Measurements from ENCODE around the gene MAML1.

MAML1 gene

DNA sequence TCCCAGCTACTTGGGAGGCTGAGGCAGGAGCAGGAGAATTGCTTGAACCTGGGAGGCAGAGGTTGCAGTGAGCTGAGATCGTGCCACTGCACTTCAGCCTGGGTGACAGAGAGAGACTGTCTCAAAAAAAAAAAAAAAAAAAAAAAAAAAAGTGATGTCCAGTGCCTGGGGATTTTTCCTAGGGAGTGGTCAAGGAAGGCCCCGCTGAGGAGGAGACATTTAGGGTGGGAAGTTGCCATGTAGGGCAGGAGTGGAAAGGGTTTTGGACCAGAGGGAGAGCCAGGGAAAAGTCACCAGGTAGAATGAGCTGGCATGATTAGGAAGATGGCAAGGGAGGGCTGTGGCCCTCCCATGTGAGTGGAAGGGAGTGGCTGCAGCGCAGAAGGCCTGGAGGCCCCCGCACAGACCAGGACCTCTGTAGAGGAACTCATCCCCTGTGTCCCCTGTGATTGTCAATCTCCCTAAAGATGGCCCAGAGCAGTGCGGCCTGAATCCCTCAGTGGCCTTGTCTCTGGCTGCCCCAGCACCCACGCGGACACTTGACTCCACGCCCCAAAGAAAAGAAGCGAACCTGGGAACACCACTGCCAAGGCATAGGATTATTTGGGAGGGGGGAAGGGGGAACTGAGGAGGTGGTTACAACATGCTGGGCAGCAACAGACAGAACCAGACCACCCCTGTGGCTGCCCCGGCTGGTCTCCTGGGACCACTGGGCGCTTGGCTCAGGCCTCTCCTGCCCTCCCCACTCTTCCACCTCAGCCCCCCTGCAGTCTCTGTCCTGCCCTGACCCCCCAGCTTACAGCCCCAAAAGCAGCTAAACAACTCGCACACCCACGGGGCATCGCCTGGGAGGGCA, 85.5 kb downstream of the MAML1 start:
- no peak for DNase-seq
- Mint-ChIP-seq H3K9me3 (no peaks in the 10 kb centered on the region), H3K27me3 (peaks cover 18% of the 10 kb centered on the region), H3K36me3 (peaks cover 14% of the 10 kb centered on the region), H3K4me3 (peak overlapping the region; percentile 70), H3K4me1 (peaks cover 47% of the 10 kb centered on the region), H3K27ac (peak overlapping the region; percentile 85)
- CTCF ChIA-PET, result interaction anchor here (0.5 kb wide), 1 partner anchor 59 kb away, joined by 3 read pairs; no protein-coding TSS in a partner anchor

- peaks cover 18% of the 10 kb centered on the region for H3K27me3 Mint-ChIP-seq
- H3K4me1 Mint-ChIP-seq, result peaks cover 50% of the 10 kb centered on the region
- peaks cover 16% of the 10 kb centered on the region for H3K36me3 Mint-ChIP-seq
- CTCF ChIA-PET, result no interaction called here
- H3K9me3 Mint-ChIP-seq, result no peaks in the 10 kb centered on the region
- peak overlapping the region; percentile 70 for H3K4me3 Mint-ChIP-seq
- peak overlapping the region; percentile 85 for H3K27ac Mint-ChIP-seq
- peak; percentile 91 for DNase-seq
These were observed 86.2 kb downstream of the MAML1 start for GRCh38 chr5:179818746-179819295.

DNA sequence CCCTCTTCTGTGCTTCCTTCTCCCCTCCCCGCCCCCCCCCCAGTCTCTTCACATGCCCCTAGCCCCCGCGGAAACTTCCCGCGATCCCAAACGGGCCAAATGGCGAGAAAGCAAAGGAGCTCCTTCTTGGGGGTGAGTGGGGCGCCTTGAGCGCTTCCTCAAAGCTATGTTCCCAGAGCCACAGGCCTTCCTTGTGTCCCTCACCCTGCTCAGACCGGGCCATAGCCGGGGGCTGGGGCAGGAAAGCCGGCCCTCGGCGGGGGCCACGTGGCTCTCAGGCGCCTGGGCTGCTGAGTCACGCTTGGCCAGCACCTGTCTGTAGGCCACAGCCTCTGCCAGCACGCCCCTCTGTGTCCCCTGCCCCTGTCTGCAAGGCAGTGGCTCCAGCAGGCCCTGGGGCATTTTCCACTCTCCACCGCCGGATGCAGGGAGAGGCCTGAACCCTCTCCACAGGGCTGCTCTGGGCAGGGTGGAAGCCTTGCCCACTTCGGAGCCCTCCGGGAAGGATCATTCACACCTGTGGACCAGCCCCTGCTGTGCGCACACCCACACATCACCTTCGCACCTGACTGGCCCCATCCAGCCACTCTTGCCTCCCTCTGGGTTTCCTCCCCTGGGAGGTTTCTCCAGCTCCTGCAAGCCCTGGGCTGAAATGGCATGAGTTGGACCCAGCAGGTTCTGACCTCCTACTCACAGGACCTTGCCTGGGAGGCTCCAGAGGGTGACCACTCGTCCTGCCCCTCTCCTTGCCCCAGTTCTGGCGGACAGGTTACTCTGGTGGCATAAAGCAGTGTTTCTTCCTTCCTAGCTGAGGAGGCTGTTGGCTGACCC, 86.9 kb downstream of the MAML1 start:
- CTCF ChIA-PET, result interaction anchor here (1.1 to 2.1 kb wide), 2 partner anchors 17 to 24 kb away, joined by 3 to 12 read pairs; no protein-coding TSS in a partner anchor
- H3K27me3 Mint-ChIP-seq, result peaks cover 18% of the 10 kb centered on the region
- peak overlapping the region; percentile 91 for H3K4me3 Mint-ChIP-seq
- H3K36me3 Mint-ChIP-seq, result peaks cover 17% of the 10 kb centered on the region
- H3K4me1 Mint-ChIP-seq, result peaks cover 52% of the 10 kb centered on the region
- peak; percentile 44 for DNase-seq
- peak overlapping the region; percentile 84 for H3K27ac Mint-ChIP-seq
- no peaks in the 10 kb centered on the region for H3K9me3 Mint-ChIP-seq

DNA sequence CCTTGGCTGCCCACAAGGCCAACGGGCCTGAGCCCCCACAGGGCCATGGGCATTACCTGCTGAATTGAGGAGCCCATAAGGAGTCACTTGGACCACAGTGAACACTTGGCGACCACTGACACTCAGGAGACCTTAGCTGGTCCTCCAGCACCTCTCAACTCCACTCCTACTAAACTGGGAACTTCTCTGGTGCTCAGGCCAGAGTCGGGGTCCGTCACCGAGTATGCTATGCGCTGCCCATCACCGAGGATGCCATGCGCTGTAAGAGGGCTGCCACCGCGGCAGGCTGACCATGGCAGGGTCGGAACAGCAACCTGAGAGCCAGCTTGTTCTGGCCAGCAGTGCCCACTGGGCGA, 87.5 kb downstream of the MAML1 start:
- Mint-ChIP-seq H3K4me1 (peaks cover 54% of the 10 kb centered on the region), H3K9me3 (no peaks in the 10 kb centered on the region), H3K27me3 (peaks cover 18% of the 10 kb centered on the region), H3K4me3 (peak overlapping the region; percentile 91), H3K27ac (peak overlapping the region; percentile 84), H3K36me3 (peaks cover 21% of the 10 kb centered on the region)
- CTCF ChIA-PET, result interaction anchor here (1.1 to 2.1 kb wide), 2 partner anchors 17 to 24 kb away, joined by 3 to 12 read pairs; no protein-coding TSS in a partner anchor
- no peak for DNase-seq

DNA sequence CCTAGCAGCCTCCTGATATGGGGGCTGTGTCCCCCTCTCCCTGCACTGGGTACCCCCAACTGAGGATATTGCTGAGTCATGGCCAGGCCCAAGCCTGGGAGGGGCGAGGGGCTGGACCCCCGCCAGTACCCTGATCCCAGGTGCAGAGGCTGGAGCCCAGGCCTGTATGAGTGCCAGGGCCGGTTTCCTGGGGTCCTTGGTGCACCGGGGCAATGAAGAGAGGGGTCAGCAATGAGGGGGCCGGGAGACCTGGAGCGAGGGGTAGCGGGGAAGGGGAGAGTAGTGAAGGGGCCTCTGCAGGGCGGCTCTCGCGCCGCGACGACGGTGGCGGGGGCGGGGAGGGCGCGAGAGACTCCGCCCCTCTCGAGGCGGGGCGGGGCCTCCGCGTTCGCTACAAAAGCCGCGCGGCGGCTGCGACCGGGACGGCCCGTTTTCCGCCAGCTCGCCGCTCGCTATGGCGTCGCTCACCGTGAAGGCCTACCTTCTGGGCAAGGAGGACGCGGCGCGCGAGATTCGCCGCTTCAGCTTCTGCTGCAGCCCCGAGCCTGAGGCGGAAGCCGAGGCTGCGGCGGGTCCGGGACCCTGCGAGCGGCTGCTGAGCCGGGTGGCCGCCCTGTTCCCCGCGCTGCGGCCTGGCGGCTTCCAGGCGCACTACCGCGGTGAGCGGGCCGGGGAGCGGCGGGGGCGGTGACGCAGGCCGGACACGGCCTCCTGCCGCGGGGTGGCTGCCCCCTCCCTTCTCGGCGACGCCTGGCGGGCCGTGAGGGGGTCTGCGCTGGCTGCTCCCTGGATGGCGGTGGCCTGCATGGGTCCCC, 88.1 kb downstream of the MAML1 start, which contains the start of gene SQSTM1:
SQSTM1 (plus strand) TSS at position 423 of the 815 bp plus-strand sequence; CDS start at position 455, 32 bp downstream.
- Mint-ChIP-seq H3K4me1 (peaks cover 53% of the 10 kb centered on the region), H3K9me3 (no peaks in the 10 kb centered on the region), H3K36me3 (peaks cover 21% of the 10 kb centered on the region), H3K27ac (peak within 1 kb of the TSS; percentile 98), H3K4me3 (peak within 1 kb of the TSS; percentile 91), H3K27me3 (peaks cover 17% of the 10 kb centered on the region)
- DNase-seq, result peak; percentile 83
- CTCF ChIA-PET, result interaction anchor here (2.1 kb wide), 1 partner anchor 18 kb away, joined by 12 read pairs; no protein-coding TSS in a partner anchor

DNA sequence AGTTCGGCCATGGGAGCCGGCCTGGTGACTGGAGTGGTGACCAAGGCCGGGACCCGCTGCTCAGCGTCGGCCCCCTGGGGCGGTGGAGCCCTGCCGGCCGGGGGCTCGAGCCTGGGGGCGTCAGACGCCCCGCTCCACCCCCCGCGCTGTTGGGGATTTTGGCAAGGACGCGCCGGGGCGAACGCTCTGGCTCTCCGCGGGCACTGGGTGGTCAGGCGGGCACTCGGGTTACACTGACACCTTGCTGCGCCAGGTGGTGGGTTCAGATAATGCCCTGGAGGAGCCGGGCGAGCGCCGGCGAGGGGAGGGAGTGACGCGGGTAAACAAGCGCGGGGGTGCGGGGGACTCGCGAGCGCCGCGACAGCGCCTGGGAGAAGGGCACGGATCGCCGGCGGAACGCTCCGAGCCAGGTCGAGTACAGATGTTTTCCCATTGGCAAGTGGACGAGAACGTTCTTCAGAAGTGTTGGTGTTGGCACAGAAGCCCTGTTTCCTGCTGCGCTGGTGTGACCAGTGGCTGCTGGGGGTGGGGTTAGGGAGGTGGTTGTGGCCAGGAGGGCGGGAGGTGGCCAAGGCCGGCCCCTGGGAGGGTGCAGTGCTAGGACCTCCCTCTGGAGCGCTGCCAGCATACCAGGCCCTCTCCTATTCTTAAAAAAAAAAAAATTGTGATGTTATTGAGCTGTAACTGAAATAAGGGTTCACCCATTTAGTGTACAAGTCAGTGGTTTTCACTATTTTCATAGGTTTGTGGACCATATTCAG, 88.9 kb downstream of the MAML1 start:
- DNase-seq, result peak; percentile 92
- Mint-ChIP-seq H3K27me3 (peaks cover 14% of the 10 kb centered on the region), H3K9me3 (no peaks in the 10 kb centered on the region), H3K27ac (peak overlapping the region; percentile 98), H3K4me3 (peak overlapping the region; percentile 91), H3K4me1 (peaks cover 50% of the 10 kb centered on the region), H3K36me3 (peaks cover 23% of the 10 kb centered on the region)
- CTCF ChIA-PET, result interaction anchor here (0.6 to 2.1 kb wide), 2 partner anchors 19 to 84 kb away, joined by 3 to 12 read pairs; no protein-coding TSS in a partner anchor

- CTCF ChIA-PET, result interaction anchor here (0.6 kb wide), 1 partner anchor 84 kb away, joined by 3 read pairs; no protein-coding TSS in a partner anchor
- H3K27ac Mint-ChIP-seq, result peak overlapping the region; percentile 98
- peak overlapping the region; percentile 91 for H3K4me3 Mint-ChIP-seq
- H3K36me3 Mint-ChIP-seq, result peaks cover 28% of the 10 kb centered on the region
- no peaks in the 10 kb centered on the region for H3K9me3 Mint-ChIP-seq
- H3K4me1 Mint-ChIP-seq, result peaks cover 52% of the 10 kb centered on the region
- no peak for DNase-seq
- H3K27me3 Mint-ChIP-seq, result peaks cover 14% of the 10 kb centered on the region
These were observed 89.4 kb downstream of the MAML1 start for GRCh38 chr5:179822059-179822432.

GRCh38 chr5:179822444-179822990, 89.9 kb downstream of the MAML1 start:
- peaks cover 32% of the 10 kb centered on the region for H3K36me3 Mint-ChIP-seq
- H3K4me1 Mint-ChIP-seq, result peaks cover 48% of the 10 kb centered on the region
- H3K27ac Mint-ChIP-seq, result peak overlapping the region; percentile 98
- peak overlapping the region; percentile 91 for H3K4me3 Mint-ChIP-seq
- H3K9me3 Mint-ChIP-seq, result no peaks in the 10 kb centered on the region
- no peak for DNase-seq
- CTCF ChIA-PET, result interaction anchor here (0.6 kb wide), 1 partner anchor 83 kb away, joined by 3 read pairs; no protein-coding TSS in a partner anchor
- H3K27me3 Mint-ChIP-seq, result peaks cover 10% of the 10 kb centered on the region

DNA sequence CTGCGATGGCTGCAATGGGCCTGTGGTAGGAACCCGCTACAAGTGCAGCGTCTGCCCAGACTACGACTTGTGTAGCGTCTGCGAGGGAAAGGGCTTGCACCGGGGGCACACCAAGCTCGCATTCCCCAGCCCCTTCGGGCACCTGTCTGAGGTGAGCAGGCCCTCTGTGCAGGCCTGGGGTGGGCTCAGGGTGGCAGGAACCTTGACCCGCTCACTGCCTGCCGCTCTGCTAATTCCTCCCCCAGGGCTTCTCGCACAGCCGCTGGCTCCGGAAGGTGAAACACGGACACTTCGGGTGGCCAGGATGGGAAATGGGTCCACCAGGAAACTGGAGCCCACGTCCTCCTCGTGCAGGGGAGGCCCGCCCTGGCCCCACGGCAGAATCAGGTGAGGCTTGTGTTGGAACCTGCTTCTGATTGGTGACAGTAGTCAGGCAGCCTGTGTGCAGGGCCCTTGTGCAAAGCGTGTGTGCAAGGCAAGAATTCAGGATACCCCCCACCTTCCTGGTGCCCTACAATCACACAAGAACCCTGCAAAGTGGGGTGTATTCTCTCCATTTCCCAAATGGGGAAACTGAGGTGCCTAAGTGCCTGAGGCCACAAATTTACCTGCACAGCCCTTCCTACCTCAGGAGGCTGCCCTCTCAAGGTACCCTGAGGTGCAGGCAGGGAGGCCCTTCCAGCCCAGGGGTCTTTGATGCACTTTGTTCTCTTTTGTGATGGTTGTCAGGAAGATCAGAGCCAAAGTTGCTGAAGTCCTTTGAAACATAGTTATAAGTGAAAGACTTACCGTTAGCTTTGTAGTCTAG, 91.5 kb downstream of the MAML1 start:
- Mint-ChIP-seq H3K4me3 (no peak overlapping the region), H3K27me3 (no peaks in the 10 kb centered on the region), H3K27ac (no peak overlapping the region), H3K36me3 (peaks cover 44% of the 10 kb centered on the region), H3K9me3 (no peaks in the 10 kb centered on the region), H3K4me1 (peaks cover 36% of the 10 kb centered on the region)
- CTCF ChIA-PET, result interaction anchor here (1.3 kb wide), 1 partner anchor 22 kb away, joined by 5 read pairs; no protein-coding TSS in a partner anchor
- no peak for DNase-seq

- CTCF ChIA-PET, result interaction anchor here (1.3 kb wide), 1 partner anchor 23 kb away, joined by 5 read pairs; no protein-coding TSS in a partner anchor
- H3K4me3 Mint-ChIP-seq, result no peak overlapping the region
- H3K4me1 Mint-ChIP-seq, result peaks cover 33% of the 10 kb centered on the region
- H3K27ac Mint-ChIP-seq, result no peak overlapping the region
- peaks cover 50% of the 10 kb centered on the region for H3K36me3 Mint-ChIP-seq
- H3K27me3 Mint-ChIP-seq, result no peaks in the 10 kb centered on the region
- H3K9me3 Mint-ChIP-seq, result no peaks in the 10 kb centered on the region
- no peak for DNase-seq
These were observed 92.1 kb downstream of the MAML1 start for GRCh38 chr5:179824745-179825112.

DNA sequence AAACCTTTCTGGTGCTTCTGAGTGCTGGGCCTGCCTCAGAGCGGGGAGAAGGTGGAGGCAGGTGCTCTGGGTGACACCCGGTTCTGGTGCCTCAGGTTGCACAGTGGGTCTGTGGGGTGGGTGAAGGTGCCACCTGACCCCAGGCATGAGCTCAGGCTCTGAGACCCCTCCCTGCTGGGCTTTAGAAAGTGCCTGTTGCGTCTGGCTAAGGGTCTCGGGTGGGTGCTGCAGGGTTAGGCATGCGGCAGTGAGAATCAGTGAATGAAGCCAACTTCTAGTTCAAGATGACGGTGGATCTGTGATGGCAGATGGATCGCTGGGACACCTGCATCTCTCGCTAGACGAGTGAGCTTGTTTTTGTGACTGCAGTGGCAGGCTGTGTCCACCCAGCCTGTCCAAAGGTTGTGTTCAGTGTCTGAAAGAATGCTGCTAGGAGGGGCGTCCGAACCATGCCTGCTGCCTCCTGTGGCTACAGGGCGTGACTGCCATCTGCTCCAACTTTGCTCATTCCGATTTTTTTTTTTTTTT, 93.1 kb downstream of the MAML1 start:
- Mint-ChIP-seq H3K27ac (no peak overlapping the region), H3K4me1 (peaks cover 24% of the 10 kb centered on the region)
- CTCF ChIA-PET, result interaction anchor here (1.3 kb wide), 1 partner anchor 24 kb away, joined by 5 read pairs; no protein-coding TSS in a partner anchor

More for the DNA sequence above, 93.1 kb downstream of the MAML1 start:
- Mint-ChIP-seq H3K4me3 (no peak overlapping the region), H3K27me3 (no peaks in the 10 kb centered on the region), H3K36me3 (peaks cover 58% of the 10 kb centered on the region), H3K9me3 (no peaks in the 10 kb centered on the region)
- no peak for DNase-seq
